ENCODE results near the gene PPFIA1.
A peak's percentile ranks its signal among the peaks of the same experiment; 100 is the strongest.
"Not testable (repeated sequence)": the region's sequence is repeated elsewhere in the genome, so short reads cannot be mapped to it uniquely, and the experiment has no call there.

Gene PPFIA1

GRCh38 chr11:70398834-70399680, 128.6 kb downstream of the PPFIA1 start:
- DNase-seq, result peak; percentile 33

GRCh38 chr11:70399681-70400112, 129.2 kb downstream of the PPFIA1 start:
- no peak for DNase-seq

- DNase-seq, result no peak
These were observed 130.2 kb downstream of the PPFIA1 start for GRCh38 chr11:70400643-70401042.

- no peak for DNase-seq
These were observed 131.5 kb downstream of the PPFIA1 start for GRCh38 chr11:70402016-70402415.

GRCh38 chr11:70402685-70403084, 132.2 kb downstream of the PPFIA1 start:
- DNase-seq, result no peak

- no peak for DNase-seq
These were observed 133.8 kb downstream of the PPFIA1 start for GRCh38 chr11:70404244-70404643.

- DNase-seq, result no peak
These were observed 135.3 kb downstream of the PPFIA1 start for GRCh38 chr11:70405679-70406395.

GRCh38 chr11:70407121-70407520, 136.6 kb downstream of the PPFIA1 start:
- no peak for DNase-seq

GRCh38 chr11:70407814-70408213, 137.3 kb downstream of the PPFIA1 start:
- no peak for DNase-seq

GRCh38 chr11:70408326-70408725, 137.8 kb downstream of the PPFIA1 start:
- not testable (repeated sequence) for DNase-seq

- no peak for DNase-seq
These were observed 138.9 kb downstream of the PPFIA1 start for GRCh38 chr11:70409437-70409836.

GRCh38 chr11:70409871-70410270, 139.4 kb downstream of the PPFIA1 start:
- no peak for DNase-seq

- DNase-seq, result no peak
These were observed 140.1 kb downstream of the PPFIA1 start for GRCh38 chr11:70410276-70411205.

GRCh38 chr11:70411713-70412452, 141.4 kb downstream of the PPFIA1 start:
- no peak for DNase-seq

- no peak for DNase-seq
These were observed 142.7 kb downstream of the PPFIA1 start for GRCh38 chr11:70413151-70413550.

GRCh38 chr11:70414341-70415100, 144.0 kb downstream of the PPFIA1 start:
- no peak for DNase-seq

GRCh38 chr11:70415191-70415590, 144.7 kb downstream of the PPFIA1 start:
- DNase-seq, result no peak

- DNase-seq, result no peak
These were observed 145.3 kb downstream of the PPFIA1 start for GRCh38 chr11:70415642-70416395.

- DNase-seq, result no peak
These were observed 146.4 kb downstream of the PPFIA1 start for GRCh38 chr11:70416881-70417280.

GRCh38 chr11:70418130-70418529, 147.6 kb downstream of the PPFIA1 start:
- no peak for DNase-seq
